Measurements from ENCODE around the gene MAD1L1. TPM values are rescaled to one million over a fixed set of nuclear protein-coding genes. Genes with fewer than 3 reads are reported as not detected.

Gene MAD1L1
- total and polyA plus RNA-seq, 4 donors, result 12.8 to 20.7 (median 16.5) TPM

GRCh38 chr7:2129323-2130095, 103.2 kb downstream of the MAD1L1 start:
- H3K27me3 ChIP-seq (ENCODE audit: control insufficient read depth in 4 of 4, insufficient read depth in 4 of 4, low read length in 3 of 4), result no peaks in the 10 kb centered on the region
- TF ChIP-seq FOXA2 (IDR thresholded peaks at IDR 0.05), result no peak
- no peak for TF ChIP-seq RXRA (IDR thresholded peaks at IDR 0.05)
- TF ChIP-seq EGR1 (IDR thresholded peaks at IDR 0.05; ENCODE audit: low read depth in 2 of 2), result no peak
- no peak for TF ChIP-seq NR2F2 (IDR thresholded peaks at IDR 0.05)
- TF ChIP-seq YY1 (IDR thresholded peaks at IDR 0.05), result no peak
- no peak for TF ChIP-seq GABPA (IDR thresholded peaks at IDR 0.05 in 1 of 2, conservative IDR thresholded peaks at IDR 0.05 in 1 of 2)
- no peak for TF ChIP-seq MAX (IDR thresholded peaks at IDR 0.05)
- TF ChIP-seq CTCF (IDR thresholded peaks at IDR 0.05; ENCODE audit: low read depth, low read length, missing input control), result no peak
- TF ChIP-seq FOXA1 (IDR thresholded peaks at IDR 0.05), result no peak
- H3K4me1 ChIP-seq (ENCODE audit: control insufficient read depth in 4 of 4, insufficient read depth in 4 of 4, low read length in 3 of 4), result no peaks in the 10 kb centered on the region
- no peak for DNase-seq (ENCODE audit: low spot score)
- peaks cover 0 to 2% (median under 1%) of the 10 kb centered on the region in 4 donors for H3K36me3 ChIP-seq (ENCODE audit: control insufficient read depth in 4 of 4, insufficient read depth in 3 of 4, low read depth in 1 of 4, low read length in 3 of 4)
- H3K9ac ChIP-seq (ENCODE audit: low read depth in 1 of 2, low read length in 2 of 2), result no peak overlapping the region
- H3K27ac ChIP-seq (ENCODE audit: low read depth in 1 of 2, low read length in 2 of 2), result no peak overlapping the region
- no peaks in the 10 kb centered on the region for H3K9me3 ChIP-seq (ENCODE audit: control insufficient read depth in 4 of 4, low read length in 3 of 4)
- WGBS, result 95% methylated on average over 29 of the region's 29 CpGs
- no peak overlapping the region for H3K4me3 ChIP-seq (ENCODE audit: low read depth in 1 of 3, low read length in 3 of 3)

GRCh38 chr7:2128601-2129322, 104.0 kb downstream of the MAD1L1 start:
- H3K4me1 ChIP-seq (ENCODE audit: control insufficient read depth in 4 of 4, insufficient read depth in 4 of 4, low read length in 3 of 4), result no peaks in the 10 kb centered on the region
- TF ChIP-seq GABPA (IDR thresholded peaks at IDR 0.05 in 1 of 2, conservative IDR thresholded peaks at IDR 0.05 in 1 of 2), result no peak
- no peak for TF ChIP-seq HNF4A (conservative IDR thresholded peaks at IDR 0.05)
- TF ChIP-seq MAX (IDR thresholded peaks at IDR 0.05), result no peak
- TF ChIP-seq SP1 (IDR thresholded peaks at IDR 0.05), result no peak
- no peak for TF ChIP-seq TAF1 (conservative IDR thresholded peaks at IDR 0.05)
- TF ChIP-seq NR2F2 (IDR thresholded peaks at IDR 0.05), result no peak
- no peak for DNase-seq (ENCODE audit: low spot score)

GRCh38 chr7:2126621-2127020, 106.1 kb downstream of the MAD1L1 start:
- no peaks in the 10 kb centered on the region for H3K27me3 ChIP-seq (ENCODE audit: control insufficient read depth in 4 of 4, insufficient read depth in 4 of 4, low read length in 3 of 4)
- H3K36me3 ChIP-seq (ENCODE audit: control insufficient read depth in 4 of 4, insufficient read depth in 3 of 4, low read depth in 1 of 4, low read length in 3 of 4), result no peaks in the 10 kb centered on the region
- no peaks in the 10 kb centered on the region for H3K9me3 ChIP-seq (ENCODE audit: control insufficient read depth in 4 of 4, low read length in 3 of 4)
- no peak overlapping the region for H3K27ac ChIP-seq (ENCODE audit: low read depth in 1 of 2, low read length in 2 of 2)
- DNase-seq (ENCODE audit: low spot score), result no peak
- no peak overlapping the region for H3K4me3 ChIP-seq (ENCODE audit: low read depth in 1 of 3, low read length in 3 of 3)
- H3K9ac ChIP-seq (ENCODE audit: low read depth in 1 of 2, low read length in 2 of 2), result no peak overlapping the region
- no peaks in the 10 kb centered on the region for H3K4me1 ChIP-seq (ENCODE audit: control insufficient read depth in 4 of 4, insufficient read depth in 4 of 4, low read length in 3 of 4)
- WGBS, result 95% methylated on average over 9 of the region's 9 CpGs
- no peak for TF ChIP-seq SP1 (IDR thresholded peaks at IDR 0.05)
- no peak for TF ChIP-seq EGR1 (IDR thresholded peaks at IDR 0.05; ENCODE audit: low read depth in 2 of 2)
- TF ChIP-seq FOXA2 (IDR thresholded peaks at IDR 0.05), result no peak
- no peak for TF ChIP-seq RAD21 (IDR thresholded peaks at IDR 0.05)
- no peak for TF ChIP-seq CTCF (IDR thresholded peaks at IDR 0.05; ENCODE audit: low read depth, low read length, missing input control)
- TF ChIP-seq JUND (IDR thresholded peaks at IDR 0.05), result no peak
- no peak for TF ChIP-seq RXRA (IDR thresholded peaks at IDR 0.05)
- TF ChIP-seq NR2F2 (IDR thresholded peaks at IDR 0.05), result no peak
- no peak for TF ChIP-seq ZBTB33 (IDR thresholded peaks at IDR 0.05)
- TF ChIP-seq FOXA1 (IDR thresholded peaks at IDR 0.05), result no peak

More at GRCh38 chr7:2128601-2129322, 104.0 kb downstream of the MAD1L1 start:
- Histone ChIP-seq H3K9me3 (ENCODE audit: control insufficient read depth in 4 of 4, low read length in 3 of 4) (no peaks in the 10 kb centered on the region), H3K4me3 (ENCODE audit: low read depth in 1 of 3, low read length in 3 of 3) (no peak overlapping the region), H3K27ac (ENCODE audit: low read depth in 1 of 2, low read length in 2 of 2) (no peak overlapping the region), H3K9ac (ENCODE audit: low read depth in 1 of 2, low read length in 2 of 2) (no peak overlapping the region), H3K27me3 (ENCODE audit: control insufficient read depth in 4 of 4, insufficient read depth in 4 of 4, low read length in 3 of 4) (no peaks in the 10 kb centered on the region), H3K36me3 (ENCODE audit: control insufficient read depth in 4 of 4, insufficient read depth in 3 of 4, low read depth in 1 of 4, low read length in 3 of 4) (no peaks in the 10 kb centered on the region)
- 94% methylated on average over 20 of the region's 20 CpGs for whole genome bisulfite sequencing
